GM12891 (cell line): Measurements from ENCODE around the gene ZSWIM3.
"Not testable (repeated sequence)": the region's sequence is repeated elsewhere in the genome, so short reads cannot be mapped to it uniquely, and the experiment has no call there.

ENCODE experiments used
- DNase-seq: peaks from one replicate; pipeline ENCODE4 v3.0.0; 2011; ENCODE audit warnings: low spot score; ENCODE audit not compliant: insufficient read length
- FAIRE-seq: peaks from 2 replicates; lab custom pipeline; 2011; peaks lifted over from hg19 to GRCh38; lab: Jason Lieb, UNC
- PAX5 ChIP-seq: IDR thresholded peaks from 2 replicates; pipeline ENCODE4 v1.6.1; 2011; ENCODE audit warnings: low read length, moderate library complexity, mild to moderate bottlenecking; ENCODE audit not compliant: insufficient read depth, severe bottlenecking
- POLR2A ChIP-seq: IDR thresholded peaks from 2 replicates; pipeline ENCODE4 v1.6.1; 2011; ENCODE audit warnings: low read depth, low read length, control low read depth
- POLR2AphosphoS5 ChIP-seq: IDR thresholded peaks from 2 replicates; pipeline ENCODE4 v1.6.1; 2011; ENCODE audit warnings: low read depth, low read length, control low read depth
- POU2F2 ChIP-seq: IDR thresholded peaks from 2 replicates; pipeline ENCODE4 v1.6.1; 2011; ENCODE audit warnings: low read depth, mild to moderate bottlenecking, control low read depth, low read length, moderate library complexity
- SPI1 ChIP-seq: IDR thresholded peaks from 2 replicates; pipeline ENCODE4 v1.6.1; 2011; ENCODE audit warnings: low read depth, low read length, control low read depth
- TAF1 ChIP-seq: IDR thresholded peaks from 2 replicates; pipeline ENCODE4 v1.6.1; 2011; ENCODE audit warnings: low read depth, low read length, control low read depth

The ZSWIM3 gene

DNA sequence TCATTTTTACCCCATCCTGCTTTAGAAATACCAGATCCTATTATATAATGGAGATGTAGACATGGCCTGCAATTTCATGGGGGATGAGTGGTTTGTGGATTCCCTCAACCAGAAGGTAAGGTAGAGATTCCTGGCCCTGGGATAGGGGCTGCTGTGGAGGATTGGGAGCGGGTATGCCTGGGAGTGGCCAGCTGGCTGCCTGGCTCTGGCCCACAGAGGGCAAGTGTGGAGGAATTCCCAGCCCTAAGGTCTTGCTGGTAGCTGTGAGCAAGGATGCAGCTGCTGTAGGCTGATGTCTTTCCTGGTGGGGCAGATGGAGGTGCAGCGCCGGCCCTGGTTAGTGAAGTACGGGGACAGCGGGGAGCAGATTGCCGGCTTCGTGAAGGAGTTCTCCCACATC lies 40.3 kb downstream of the ZSWIM3 start:
- DNase-seq = no peak
- TF ChIP-seq POLR2A = no peak
- no peak for TF ChIP-seq POU2F2
- no peak for TF ChIP-seq PAX5
- TF ChIP-seq TAF1 = no peak
- FAIRE-seq = no peak

DNA sequence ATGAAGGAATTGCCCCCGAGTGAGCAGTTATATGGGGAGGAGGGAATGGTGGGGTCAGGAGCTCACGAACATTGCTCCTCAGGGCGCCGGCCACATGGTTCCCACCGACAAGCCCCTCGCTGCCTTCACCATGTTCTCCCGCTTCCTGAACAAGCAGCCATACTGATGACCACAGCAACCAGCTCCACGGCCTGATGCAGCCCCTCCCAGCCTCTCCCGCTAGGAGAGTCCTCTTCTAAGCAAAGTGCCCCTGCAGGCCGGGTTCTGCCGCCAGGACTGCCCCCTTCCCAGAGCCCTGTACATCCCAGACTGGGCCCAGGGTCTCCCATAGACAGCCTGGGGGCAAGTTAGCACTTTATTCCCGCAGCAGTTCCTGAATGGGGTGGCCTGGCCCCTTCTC lies 40.9 kb downstream of the ZSWIM3 start:
- TF ChIP-seq SPI1 (no peak), POLR2A (no peak), POU2F2 (no peak), POLR2AphosphoS5 (no peak), TAF1 (no peak), PAX5 (no peak)
- no peak for FAIRE-seq
- no peak for DNase-seq

DNA sequence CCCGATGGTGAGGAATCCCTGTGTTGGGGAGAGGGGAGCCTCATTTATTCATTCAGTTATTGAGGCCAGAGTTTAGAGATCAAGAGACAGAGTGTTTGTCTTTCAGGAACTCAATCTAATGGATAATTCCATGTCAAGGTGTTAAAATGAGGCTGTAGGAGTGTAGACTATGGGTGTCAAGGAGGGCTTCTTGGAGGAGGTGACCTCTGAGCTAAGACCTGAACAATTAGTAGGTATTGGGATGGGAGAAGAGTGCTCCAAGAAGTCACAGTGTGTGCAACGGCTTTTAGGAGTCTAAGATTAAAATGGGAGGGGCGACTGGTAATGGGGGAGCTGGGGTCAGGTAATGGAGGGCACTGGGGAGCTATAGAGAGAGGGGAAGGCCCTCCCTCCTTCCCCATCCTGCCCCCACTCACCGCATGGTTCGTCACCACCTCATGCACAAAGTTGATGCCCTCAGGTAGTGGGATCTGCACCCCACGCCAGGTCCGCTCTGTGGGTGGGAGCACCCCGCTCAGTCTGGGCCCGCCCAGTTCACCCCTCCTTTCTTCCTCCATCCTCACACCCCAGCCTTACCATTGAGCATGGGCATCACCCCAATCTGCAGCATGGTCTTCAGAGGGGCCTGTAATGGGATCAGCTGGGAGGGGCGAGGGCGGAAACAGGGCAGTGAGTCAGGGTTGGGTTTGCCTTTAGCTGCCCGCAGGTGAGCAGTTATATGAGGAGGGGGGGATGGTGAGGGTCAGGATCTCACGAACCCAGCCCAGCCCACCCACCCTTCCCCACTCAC lies 41.8 kb downstream of the ZSWIM3 start:
- no peak for DNase-seq
- no peak for FAIRE-seq
- TF ChIP-seq SPI1 = no peak
- no peak for TF ChIP-seq POLR2A
- TF ChIP-seq POLR2AphosphoS5 = no peak
- TF ChIP-seq PAX5 = no peak
- no peak for TF ChIP-seq POU2F2
- no peak for TF ChIP-seq TAF1

DNA sequence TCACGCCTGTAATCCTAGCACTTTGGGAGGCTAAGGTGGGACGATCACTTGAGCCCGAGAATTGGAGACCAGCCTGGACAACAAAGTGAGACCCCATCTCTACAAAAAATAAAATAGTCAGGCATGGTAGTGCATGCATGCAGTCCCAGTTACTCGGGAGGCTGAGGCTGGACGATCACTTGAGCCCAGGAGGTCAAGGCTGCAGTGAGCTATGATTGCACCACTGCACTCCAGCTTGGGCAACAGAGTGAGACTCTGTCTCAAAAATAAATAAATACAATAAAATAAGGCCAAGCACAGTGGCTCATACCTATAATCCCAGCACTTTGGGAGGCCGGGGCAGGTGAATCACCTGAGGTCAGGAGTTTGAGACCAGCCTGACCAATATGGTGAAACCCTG lies 43.9 kb downstream of the ZSWIM3 start:
- DNase-seq, FAIRE-seq: not testable (repeated sequence)

GRCh38 chr20:45902199-45902701 lies 44.8 kb downstream of the ZSWIM3 start:
- DNase-seq (no peak), FAIRE-seq (no peak)
- TF ChIP-seq PAX5 (no peak), POU2F2 (no peak), TAF1 (no peak), POLR2AphosphoS5 (no peak), SPI1 (no peak), POLR2A (no peak)

GRCh38 chr20:45904583-45905504 lies 47.4 kb downstream of the ZSWIM3 start:
- no peak for FAIRE-seq

GRCh38 chr20:45905505-45906079 lies 48.2 kb downstream of the ZSWIM3 start:
- FAIRE-seq = no peak
- TF ChIP-seq TAF1 (no peak), PAX5 (no peak), POLR2AphosphoS5 (no peak), SPI1 (no peak), POLR2A (no peak), POU2F2 (no peak)
- no peak for DNase-seq

More at GRCh38 chr20:45904583-45905504, 47.4 kb downstream of the ZSWIM3 start:
- no peak for DNase-seq
- TF ChIP-seq POLR2AphosphoS5 (no peak), POLR2A (no peak), PAX5 (no peak), SPI1 (no peak), POU2F2 (no peak), TAF1 (no peak)

- DNase-seq = no peak
- no peak for FAIRE-seq
- TF ChIP-seq POU2F2 (no peak), POLR2A (no peak), TAF1 (no peak), POLR2AphosphoS5 (no peak), SPI1 (no peak), PAX5 (no peak)
Observed at GRCh38 chr20:45907219-45907948, 50.0 kb downstream of the ZSWIM3 start.
